ENCODE results near the gene TSC1.

- TF ChIP-seq CTCF (conservative IDR thresholded peaks at IDR 0.05; ENCODE audit: low read length) (no peak), EZH2phosphoT487 (IDR thresholded peaks at IDR 0.05; ENCODE audit: borderline replicate concordance) (no peak)
These were observed 56.3 kb downstream of the TSC1 start for GRCh38 chr9:132888151-132888550.
